Measurements from ENCODE around the gene ACOT7.

The ACOT7 gene

GRCh38 chr1:6338695-6339094, 54.9 kb downstream of the ACOT7 start:
- DNase-seq, result no peak

- no peak for DNase-seq
These were observed 56.6 kb downstream of the ACOT7 start for GRCh38 chr1:6336776-6337622.

GRCh38 chr1:6334261-6334993, 59.1 kb downstream of the ACOT7 start:
- DNase-seq, result no peak

GRCh38 chr1:6332821-6333220, 60.7 kb downstream of the ACOT7 start:
- DNase-seq, result no peak

- no peak for DNase-seq
These were observed 61.9 kb downstream of the ACOT7 start for GRCh38 chr1:6331543-6332273.

- no peak for DNase-seq
These were observed 63.1 kb downstream of the ACOT7 start for GRCh38 chr1:6330410-6330911.

GRCh38 chr1:6329851-6330250, 63.7 kb downstream of the ACOT7 start:
- no peak for DNase-seq

- no peak for DNase-seq
These were observed 64.2 kb downstream of the ACOT7 start for GRCh38 chr1:6329396-6329795.

GRCh38 chr1:6328696-6329095, 64.9 kb downstream of the ACOT7 start:
- no peak for DNase-seq

- DNase-seq, result no peak
These were observed 65.5 kb downstream of the ACOT7 start for GRCh38 chr1:6328091-6328490.

GRCh38 chr1:6325482-6325881, 68.1 kb downstream of the ACOT7 start:
- no peak for DNase-seq

GRCh38 chr1:6322161-6322560, 71.4 kb downstream of the ACOT7 start:
- DNase-seq, result no peak

GRCh38 chr1:6321205-6321604, 72.4 kb downstream of the ACOT7 start:
- no peak for DNase-seq

- DNase-seq, result no peak
These were observed 76.3 kb downstream of the ACOT7 start for GRCh38 chr1:6317098-6317760.

- no peak for DNase-seq
These were observed 77.1 kb downstream of the ACOT7 start for GRCh38 chr1:6316240-6317097.

GRCh38 chr1:6314503-6314902, 79.1 kb downstream of the ACOT7 start:
- DNase-seq, result no peak

GRCh38 chr1:6313393-6314200, 80.0 kb downstream of the ACOT7 start:
- no peak for DNase-seq

GRCh38 chr1:6310116-6310848, 83.3 kb downstream of the ACOT7 start:
- no peak for DNase-seq

- no peak for DNase-seq
These were observed 84.0 kb downstream of the ACOT7 start for GRCh38 chr1:6309564-6309963.

- DNase-seq, result no peak
These were observed 85.1 kb downstream of the ACOT7 start for GRCh38 chr1:6308449-6308848.

All from activated effector memory CD4-positive, alpha-beta T cell treated with anti-CD3 and anti-CD28 coated beads, Interleukin-2, amount 50 U/mL, for 16 hours (primary cell).